Measurements from ENCODE around the gene CDCA4.

Gene CDCA4

GRCh38 chr14:105012171-105012985 is 8.5 kb downstream of the CDCA4 start:
- Histone ChIP-seq H3K79me1 (ENCODE audit: low read length) (peaks cover 37% of the 10 kb centered on the region), H3K79me2 (ENCODE audit: control insufficient read depth, insufficient read depth, low read length) (peaks cover 70% of the 10 kb centered on the region), H3K4me2 (ENCODE audit: low read length) (no peak overlapping the region), H3K36me3 (ENCODE audit: control insufficient read depth, insufficient read depth, low read length) (peaks cover 22% of the 10 kb centered on the region), H2BK120ac (ENCODE audit: low read depth, low read length) (no peak overlapping the region), H3K27me3 (ENCODE audit: insufficient read depth, low read length, poor library complexity) (no peaks in the 10 kb centered on the region), H4K5ac (ENCODE audit: low read length) (no peak overlapping the region), H3K9ac (ENCODE audit: low read length) (no peak overlapping the region), H3K4me1 (ENCODE audit: control insufficient read depth, low read depth, low read length) (peaks cover 7% of the 10 kb centered on the region), H3K18ac (ENCODE audit: low read length) (no peak overlapping the region), H2BK5ac (ENCODE audit: low read length) (no peak overlapping the region), H4K8ac (ENCODE audit: low read depth, low read length) (no peak overlapping the region), H3K4me3 (ENCODE audit: low read length) (no peak overlapping the region), H3K27ac (ENCODE audit: low read depth, low read length) (no peak overlapping the region), H3K4ac (ENCODE audit: low read depth, low read length) (no peak overlapping the region), H2BK15ac (replicated peaks; ENCODE audit: low read depth) (no peak overlapping the region), H3K23ac (ENCODE audit: low read length) (no peak overlapping the region), H2AK5ac (ENCODE audit: low read length) (no peak overlapping the region), H3K56ac (ENCODE audit: low read length) (no peak overlapping the region)
- DNase-seq = no peak
- no CpG with 5 or more reads among the region's 23 CpGs for WGBS (ENCODE audit: extremely low coverage, insufficient coverage, low lambda C conversion rate)

GRCh38 chr14:105011312-105011990 is 9.4 kb downstream of the CDCA4 start:
- no peak overlapping the region for H4K8ac ChIP-seq (ENCODE audit: low read depth, low read length)
- no peak overlapping the region for H3K27ac ChIP-seq (ENCODE audit: low read depth, low read length)
- DNase-seq = no peak
- H3K4me2 ChIP-seq (ENCODE audit: low read length) = no peak overlapping the region
- peaks cover 61% of the 10 kb centered on the region for H3K79me2 ChIP-seq (ENCODE audit: control insufficient read depth, insufficient read depth, low read length)
- H2BK15ac ChIP-seq (replicated peaks; ENCODE audit: low read depth) = no peak overlapping the region
- H3K36me3 ChIP-seq (ENCODE audit: control insufficient read depth, insufficient read depth, low read length) = peaks cover 21% of the 10 kb centered on the region
- H4K5ac ChIP-seq (ENCODE audit: low read length) = no peak overlapping the region
- H3K79me1 ChIP-seq (ENCODE audit: low read length) = peaks cover 36% of the 10 kb centered on the region
- no peak overlapping the region for H2BK5ac ChIP-seq (ENCODE audit: low read length)
- no peaks in the 10 kb centered on the region for H3K27me3 ChIP-seq (ENCODE audit: insufficient read depth, low read length, poor library complexity)
- no peak overlapping the region for H3K4me3 ChIP-seq (ENCODE audit: low read length)
- WGBS (ENCODE audit: extremely low coverage, insufficient coverage, low lambda C conversion rate) = no CpG with 5 or more reads among the region's 29 CpGs
- no peak overlapping the region for H3K9ac ChIP-seq (ENCODE audit: low read length)
- H3K4me1 ChIP-seq (ENCODE audit: control insufficient read depth, low read depth, low read length) = peaks cover 4% of the 10 kb centered on the region
- H3K4ac ChIP-seq (ENCODE audit: low read depth, low read length) = no peak overlapping the region
- H2BK120ac ChIP-seq (ENCODE audit: low read depth, low read length) = no peak overlapping the region
- no peak overlapping the region for H3K18ac ChIP-seq (ENCODE audit: low read length)
- no peak overlapping the region for H2AK5ac ChIP-seq (ENCODE audit: low read length)
- no peak overlapping the region for H3K56ac ChIP-seq (ENCODE audit: low read length)
- no peak overlapping the region for H3K23ac ChIP-seq (ENCODE audit: low read length)

- Histone ChIP-seq H2BK5ac (ENCODE audit: low read length) (no peak overlapping the region), H2BK15ac (replicated peaks; ENCODE audit: low read depth) (no peak overlapping the region), H3K23ac (ENCODE audit: low read length) (no peak overlapping the region), H3K18ac (ENCODE audit: low read length) (no peak overlapping the region), H3K27ac (ENCODE audit: low read depth, low read length) (no peak overlapping the region), H3K79me1 (ENCODE audit: low read length) (peaks cover 33% of the 10 kb centered on the region), H2BK120ac (ENCODE audit: low read depth, low read length) (no peak overlapping the region), H4K5ac (ENCODE audit: low read length) (no peak overlapping the region), H3K4me3 (ENCODE audit: low read length) (no peak overlapping the region), H3K4me2 (ENCODE audit: low read length) (no peak overlapping the region), H3K4me1 (ENCODE audit: control insufficient read depth, low read depth, low read length) (peaks cover 3% of the 10 kb centered on the region), H3K79me2 (ENCODE audit: control insufficient read depth, insufficient read depth, low read length) (peaks cover 55% of the 10 kb centered on the region), H3K36me3 (ENCODE audit: control insufficient read depth, insufficient read depth, low read length) (peaks cover 21% of the 10 kb centered on the region), H3K9ac (ENCODE audit: low read length) (no peak overlapping the region), H3K27me3 (ENCODE audit: insufficient read depth, low read length, poor library complexity) (no peaks in the 10 kb centered on the region), H4K8ac (ENCODE audit: low read depth, low read length) (no peak overlapping the region), H3K56ac (ENCODE audit: low read length) (no peak overlapping the region), H2AK5ac (ENCODE audit: low read length) (no peak overlapping the region), H3K4ac (ENCODE audit: low read depth, low read length) (no peak overlapping the region)
- no peak for DNase-seq
- WGBS (ENCODE audit: extremely low coverage, insufficient coverage, low lambda C conversion rate) = no CpG with 5 or more reads among the region's 17 CpGs
These were observed 10.0 kb downstream of the CDCA4 start for GRCh38 chr14:105010891-105011291.

GRCh38 chr14:105010106-105010505 is 10.8 kb downstream of the CDCA4 start:
- H3K4me3 ChIP-seq (ENCODE audit: low read length) = no peak overlapping the region
- no peak overlapping the region for H3K9ac ChIP-seq (ENCODE audit: low read length)
- no peak overlapping the region for H3K4ac ChIP-seq (ENCODE audit: low read depth, low read length)
- peaks cover 47% of the 10 kb centered on the region for H3K79me2 ChIP-seq (ENCODE audit: control insufficient read depth, insufficient read depth, low read length)
- no peak overlapping the region for H2BK15ac ChIP-seq (replicated peaks; ENCODE audit: low read depth)
- H3K79me1 ChIP-seq (ENCODE audit: low read length) = peaks cover 30% of the 10 kb centered on the region
- H3K4me1 ChIP-seq (ENCODE audit: control insufficient read depth, low read depth, low read length) = no peaks in the 10 kb centered on the region
- H3K36me3 ChIP-seq (ENCODE audit: control insufficient read depth, insufficient read depth, low read length) = peaks cover 21% of the 10 kb centered on the region
- WGBS (ENCODE audit: extremely low coverage, insufficient coverage, low lambda C conversion rate) = no CpG with 5 or more reads among the region's 4 CpGs
- no peaks in the 10 kb centered on the region for H3K27me3 ChIP-seq (ENCODE audit: insufficient read depth, low read length, poor library complexity)
- no peak overlapping the region for H2BK120ac ChIP-seq (ENCODE audit: low read depth, low read length)
- H2BK5ac ChIP-seq (ENCODE audit: low read length) = no peak overlapping the region
- H3K27ac ChIP-seq (ENCODE audit: low read depth, low read length) = no peak overlapping the region
- no peak overlapping the region for H4K8ac ChIP-seq (ENCODE audit: low read depth, low read length)
- DNase-seq = no peak
- H3K23ac ChIP-seq (ENCODE audit: low read length) = no peak overlapping the region
- H4K5ac ChIP-seq (ENCODE audit: low read length) = no peak overlapping the region
- H3K4me2 ChIP-seq (ENCODE audit: low read length) = no peak overlapping the region
- no peak overlapping the region for H3K56ac ChIP-seq (ENCODE audit: low read length)
- no peak overlapping the region for H3K18ac ChIP-seq (ENCODE audit: low read length)
- H2AK5ac ChIP-seq (ENCODE audit: low read length) = no peak overlapping the region

- Histone ChIP-seq H3K4me2 (ENCODE audit: low read length) (no peak overlapping the region), H3K36me3 (ENCODE audit: control insufficient read depth, insufficient read depth, low read length) (peaks cover 21% of the 10 kb centered on the region), H2AK5ac (ENCODE audit: low read length) (no peak overlapping the region), H3K4ac (ENCODE audit: low read depth, low read length) (no peak overlapping the region), H3K4me3 (ENCODE audit: low read length) (no peak overlapping the region), H2BK120ac (ENCODE audit: low read depth, low read length) (no peak overlapping the region), H3K56ac (ENCODE audit: low read length) (no peak overlapping the region), H4K8ac (ENCODE audit: low read depth, low read length) (no peak overlapping the region), H4K5ac (ENCODE audit: low read length) (no peak overlapping the region), H3K9ac (ENCODE audit: low read length) (no peak overlapping the region), H3K18ac (ENCODE audit: low read length) (no peak overlapping the region), H2BK5ac (ENCODE audit: low read length) (no peak overlapping the region), H3K79me2 (ENCODE audit: control insufficient read depth, insufficient read depth, low read length) (peaks cover 24% of the 10 kb centered on the region), H3K4me1 (ENCODE audit: control insufficient read depth, low read depth, low read length) (no peaks in the 10 kb centered on the region), H3K23ac (ENCODE audit: low read length) (no peak overlapping the region), H3K79me1 (ENCODE audit: low read length) (peaks cover 18% of the 10 kb centered on the region), H3K27ac (ENCODE audit: low read depth, low read length) (no peak overlapping the region), H2BK15ac (replicated peaks; ENCODE audit: low read depth) (no peak overlapping the region), H3K27me3 (ENCODE audit: insufficient read depth, low read length, poor library complexity) (no peaks in the 10 kb centered on the region)
- no peak for DNase-seq
- WGBS (ENCODE audit: extremely low coverage, insufficient coverage, low lambda C conversion rate) = no CpG with 5 or more reads among the region's 19 CpGs
These were observed 13.2 kb downstream of the CDCA4 start for GRCh38 chr14:105007593-105008264.
